K562 (cell line): Measurements from ENCODE around the gene WWOX. TPM values are rescaled to one million over a fixed set of nuclear protein-coding genes. Genes with fewer than 3 reads are reported as not detected.

ENCODE experiments used
- ATAC-seq: fragments of 200-7000 bp; cut with Tn5 transposase; 3 replicates; pipeline ENCODE4 v1.9.1; 2020; ENCODE audit warnings: moderate library complexity
- BruUV-seq: library from RNA; stranded (reverse); fragments of 400-500 nt; replicated peaks from 2 replicates; lab custom pipeline; 2021; lab: Mats Ljungman, UMichigan
- CTCF ChIA-PET: fragments of 300-600 bp; formaldehyde crosslinking; extraction: SDS; loops from one replicate; lab custom pipeline; 2021; ENCODE audit warnings: low intra/inter-chr PET ratio; lab: Yijun Ruan, JAX
- POLR2A ChIA-PET: fragments of 300-600, 350-650 bp; sonication (Branson Sonifier 250); formaldehyde crosslinking; extraction: SDS; loops from one replicate; lab custom pipeline; 2021; ENCODE audit warnings: antibody characterized with exemption, inconsistent platforms; lab: Yijun Ruan, JAX
- DNase-seq, 4 experiments: peaks; one replicate each; pipeline versions ENCODE4 v3.0.0 to v3.0.0-alpha.2; 2011 to 2018; ENCODE audit warnings: low spot score in 3 of 4, mixed read lengths in 3 of 4; ENCODE audit errors: extremely low read depth in 1 of 4
- FAIRE-seq: peaks from 2 replicates; lab custom pipeline; 2011; peaks lifted over from hg19 to GRCh38; lab: Jason Lieb, UNC
- H2AFZ ChIP-seq: 2 replicates; pipeline ENCODE4 v1.6.0; 2011; ENCODE audit warnings: low read depth, low read length, control low read depth, inconsistent platforms
- H3K27ac ChIP-seq: fragments of 200-600 bp; 3 replicates; pipeline ENCODE4 v1.8.0; 2011; ENCODE audit warnings: low read depth, mild to moderate bottlenecking, control low read depth, inconsistent platforms, low read length, moderate library complexity, mixed read lengths; ENCODE audit errors: extremely low read depth
- H3K27me3 ChIP-seq, 2 experiments: fragments of 300-600 bp in 1 of 2; 2 replicates in 1 of 2; 3 replicates in 1 of 2; pipeline versions ENCODE4 v1.6.0 to v1.8.0; 2011; ENCODE audit warnings: inconsistent platforms in 2 of 2, low read length in 2 of 2, mild to moderate bottlenecking in 1 of 2, mixed read lengths in 1 of 2, moderate library complexity in 1 of 2; ENCODE audit not compliant: control insufficient read depth in 2 of 2, insufficient read depth in 2 of 2
- H3K36me3 ChIP-seq: fragments of 300-600 bp; 3 replicates; pipeline ENCODE4 v1.8.0; 2011; ENCODE audit warnings: mild to moderate bottlenecking, low read length, inconsistent platforms; ENCODE audit not compliant: control insufficient read depth, insufficient read depth
- H3K4me1 ChIP-seq, 2 experiments: fragments of 200-600 bp in 1 of 2; replicated peaks in 1 of 2; 2 replicates in 1 of 2; 3 replicates in 1 of 2; pipeline versions ENCODE4 v1.5.1 to v1.8.0; 2011; ENCODE audit warnings: inconsistent platforms in 2 of 2, low read length in 2 of 2, mild to moderate bottlenecking in 1 of 2, mixed read lengths in 1 of 2, moderate library complexity in 1 of 2; ENCODE audit not compliant: control insufficient read depth in 2 of 2, insufficient read depth in 2 of 2
- H3K4me2 ChIP-seq: 2 replicates; pipeline ENCODE4 v1.6.1; 2011; ENCODE audit warnings: low read length, control low read depth, inconsistent platforms, mixed read lengths; ENCODE audit not compliant: insufficient read depth
- H3K4me3 ChIP-seq: fragments of 200-600 bp; sonication (generic), shearing (Covaris generic); 2 replicates; pipeline ENCODE4 v1.5.1; 2016; ENCODE audit warnings: control low read depth, inconsistent platforms
- H3K79me2 ChIP-seq: fragments of 200-600 bp; 3 replicates; pipeline ENCODE4 v1.8.0; 2011; ENCODE audit warnings: low read length, inconsistent platforms; ENCODE audit not compliant: control insufficient read depth, insufficient read depth
- H3K9ac ChIP-seq, 2 experiments: 2 replicates each; pipeline versions ENCODE4 v1.6.0 to v1.6.1; 2011; ENCODE audit warnings: low read depth in 2 of 2, low read length in 2 of 2, control low read depth in 1 of 2, inconsistent platforms in 1 of 2, mild to moderate bottlenecking in 1 of 2, mixed read lengths in 1 of 2; ENCODE audit not compliant: insufficient read depth in 1 of 2
- H3K9me1 ChIP-seq: one replicate; pipeline ENCODE4 v1.6.0; 2011; ENCODE audit warnings: inconsistent platforms, mild to moderate bottlenecking, low read length, moderate library complexity; ENCODE audit not compliant: control insufficient read depth, insufficient read depth
- H3K9me3 ChIP-seq: replicated peaks from 2 replicates; pipeline ENCODE4 v1.5.1; 2011; ENCODE audit warnings: low read depth, low read length, inconsistent platforms; ENCODE audit not compliant: control insufficient read depth, insufficient read depth
- H4K20me1 ChIP-seq: replicated peaks from 2 replicates; pipeline ENCODE4 v1.6.1; 2011; ENCODE audit warnings: low read length, inconsistent platforms, mixed read lengths; ENCODE audit not compliant: control insufficient read depth, insufficient read depth
- CBFA2T2 ChIP-seq: fragments of 450-650 bp; conservative IDR thresholded peaks from 2 replicates; pipeline ENCODE4 v1.6.1; 2017; ENCODE audit warnings: mild to moderate bottlenecking
- EGR1 ChIP-seq: fragments of 450-650 bp; conservative IDR thresholded peaks from 2 replicates; pipeline ENCODE4 v1.6.1; 2017; ENCODE audit warnings: mild to moderate bottlenecking
- FOXJ2 ChIP-seq: fragments of 200-800 bp; sonication (Bioruptor generic); IDR thresholded peaks from 2 replicates; pipeline ENCODE4 v1.6.1; 2016; ENCODE audit warnings: missing genetic modification characterization, missing compliant biosample characterization
- KDM5B ChIP-seq: fragments of 200-600 bp; sonication (generic); IDR thresholded peaks from 2 replicates; pipeline ENCODE4 v1.6.1; 2012; ENCODE audit warnings: low read depth, mild to moderate bottlenecking, moderate library complexity, low read length, control low read depth, inconsistent platforms; ENCODE audit not compliant: insufficient replicate concordance
- NEUROD1 ChIP-seq: fragments of 150-350 bp; IDR thresholded peaks from 2 replicates; pipeline ENCODE4 v1.6.1; 2014; ENCODE audit warnings: borderline replicate concordance, low read length, low read depth; ENCODE audit not compliant: partially characterized antibody
- PHTF2 ChIP-seq: fragments of 250-450 bp; sonication (Bioruptor Pico); IDR thresholded peaks from 2 replicates; pipeline ENCODE4 v1.5.0; 2021; ENCODE audit warnings: mild to moderate bottlenecking
- PTBP1 ChIP-seq: fragments of 200-400 bp; formaldehyde crosslinking; IDR thresholded peaks from 2 replicates; pipeline ENCODE4 v1.6.1; 2017; ENCODE audit warnings: low read depth, low read length
- RUNX1 ChIP-seq: sonication (generic); IDR thresholded peaks from 2 replicates; pipeline ENCODE4 v1.6.1; 2016; ENCODE audit warnings: antibody characterized with exemption, low read depth
- SMARCA5 ChIP-seq: fragments of 450-650 bp; IDR thresholded peaks from 2 replicates; pipeline ENCODE4 v1.6.1; 2016
- SMARCE1 ChIP-seq: fragments of 450-650 bp; IDR thresholded peaks from 2 replicates; pipeline ENCODE4 v1.7.1; 2016; ENCODE audit warnings: mild to moderate bottlenecking
- TAF1 ChIP-seq: IDR thresholded peaks from 2 replicates; pipeline ENCODE4 v1.6.1; 2011; ENCODE audit warnings: mild to moderate bottlenecking, low read length, moderate library complexity; ENCODE audit not compliant: insufficient read depth, control insufficient read depth, severe bottlenecking; ENCODE audit errors: extremely low read depth
- TOE1 ChIP-seq, 2 experiments: fragments of 450-650 bp in 1 of 2; sonication (generic) in 1 of 2; formaldehyde crosslinking in 1 of 2; IDR thresholded peaks; 2 replicates each; pipeline versions ENCODE4 v1.7.1 to v1.8.0; 2016 to 2022; ENCODE audit warnings: borderline replicate concordance in 2 of 2, mild to moderate bottlenecking in 2 of 2, antibody characterized with exemption in 1 of 2, inconsistent platforms in 1 of 2, low read depth in 1 of 2, missing genetic modification reagents in 1 of 2, moderate library complexity in 1 of 2
- ZNF282 ChIP-seq: sonication (generic); formaldehyde crosslinking; IDR thresholded peaks from 2 replicates; pipeline ENCODE4 v1.8.1; 2023; ENCODE audit warnings: missing genetic modification reagents
- ZNF311 ChIP-seq: fragments of 250-450 bp; sonication (Bioruptor Pico); IDR thresholded peaks from 2 replicates; pipeline ENCODE4 v1.4.0; 2020; ENCODE audit warnings: mild to moderate bottlenecking, moderate library complexity
- ZNF785 ChIP-seq: fragments of 250-450 bp; sonication (Bioruptor Pico); IDR thresholded peaks from 2 replicates; pipeline ENCODE4 v1.4.0; 2020; ENCODE audit warnings: mild to moderate bottlenecking
- WGBS: fragments of 100-300 bp; shearing (Covaris generic); methylation state at CpG from one replicate; pipeline ENCODE4 v1.1.6; 2016; ENCODE audit warnings: low coverage, mixed read lengths; ENCODE audit not compliant: insufficient coverage; ENCODE audit errors: missing lambda C conversion rate; 5-methylcytosine and 5-hydroxymethylcytosine counted together
- in situ Hi-C: fragments of 300-500 bp; cut with MboI; formaldehyde crosslinking; loops from 4 replicates; pipeline ENCODE4 v1.15.0; 2018; ENCODE audit warnings: inconsistent platforms, mixed read lengths
- intact Hi-C: fragments of 100-400 bp; cut with micrococcal nuclease; formaldehyde crosslinking; loops from 2 replicates; pipeline ENCODE4 v1.14.2; 2022
- polyA plus RNA-seq, 8 experiments: library from polyadenylated mRNA; depleted of rRNA in 4 of 8; stranded (reverse) in 5 of 8; unstranded in 3 of 8; fragments of >200 nt; fragmentation: Nextera tagmentation in 2 of 8; fragmentation: Illumina TruSeq in 1 of 8; extraction: Ambion mirVana in 2 of 8; extraction: Trizol in 1 of 8; gene quantifications; 2 replicates each; pipeline versions ENCODE4 v1.2.1 to v1.2.3, GENCODE V29; 2011 to 2014; ENCODE audit warnings: inconsistent platforms in 1 of 8, missing spikeins in 1 of 8
- total RNA-seq, 7 experiments: library from RNA; depleted of rRNA in 6 of 7; stranded (reverse); fragments of >200 nt in 6 of 7; fragmentation: Illumina TruSeq in 2 of 7; extraction: Trizol in 2 of 7; gene quantifications; 2 replicates each; pipeline versions ENCODE4 v1.2.1 to v1.2.3, GENCODE V29; 2011 to 2021; ENCODE audit warnings: low replicate concordance in 1 of 7

Gene WWOX
- total and polyA plus RNA-seq, 9 of the 15 experiments (the other 6 are each of a cell fraction or from before 2014, with no cell fraction given), result 1.6 to 22.7 (median 8.1) TPM

GRCh38 chr16:78862022-78862421 lies 762.6 kb downstream of the WWOX start:
- ChIA-PET CTCF (no interaction called here), POLR2A (no interaction called here)
- Histone ChIP-seq H3K27ac (no peak overlapping the region), H3K4me1 (no peaks in the 10 kb centered on the region), H3K27me3 (peaks cover 3 to 4% of the 10 kb centered on the region in 2 experiments; a peak in 2 of 5 replicates), H3K4me2 (no peak overlapping the region), H2AFZ (no peak overlapping the region), H3K9ac (no peak overlapping the region), H3K79me2 (no peaks in the 10 kb centered on the region), H3K4me3 (no peak overlapping the region), H3K36me3 (no peaks in the 10 kb centered on the region), H3K9me1 (no peaks in the 10 kb centered on the region), H3K9me3 (no peaks in the 10 kb centered on the region), H4K20me1 (no peaks in the 10 kb centered on the region)
- 0% methylated on average over 2 of the region's 2 CpGs for WGBS
- DNase-seq, result no peak
- in situ Hi-C loops, result no loop called here
- ATAC-seq, result no peak
- FAIRE-seq, result no peak
- intact Hi-C loops, result no loop called here
- TF ChIP-seq CBFA2T2 (no peak), PTBP1 (no peak), TOE1 (IDR thresholded peaks at IDR 0.05; ENCODE audit: borderline replicate concordance) (no peak), TOE1 (CRISPR knock-in tag; IDR thresholded peaks at IDR 0.05; ENCODE audit: borderline replicate concordance, low read depth) (no peak), SMARCE1 (no peak), FOXJ2 (tag) (no peak), KDM5B (no peak), NEUROD1 (no peak), PHTF2 (no peak), TAF1 (no peak), SMARCA5 (no peak), EGR1 (no peak), ZNF785 (no peak), RUNX1 (no peak), ZNF311 (CRISPR knock-in tag) (no peak), ZNF282 (no peak)
- BruUV-seq, result no TSS peak
